OCI-LY7 (cell line): Measurements from ENCODE around the gene FAM131C. TPM values are rescaled to one million over a fixed set of nuclear protein-coding genes. Genes with fewer than 3 reads are reported as not detected.

Experiments used
- BruUV-seq: library from RNA; stranded (reverse); fragments of 400-500 nt; replicated peaks from 2 replicates; lab custom pipeline; 2021; lab: Mats Ljungman, UMichigan
- CTCF ChIA-PET: fragments of 300-600 bp; sonication (Branson Sonifier 250); formaldehyde crosslinking; loops from one replicate; lab custom pipeline; 2022; ENCODE audit warnings: antibody characterized with exemption; ENCODE audit not compliant: unreplicated experiment; lab: Charles Lee
- POLR2A ChIA-PET: fragments of 300-600 bp; sonication (Branson Sonifier 250); formaldehyde crosslinking; loops from one replicate; lab custom pipeline; 2022; ENCODE audit warnings: antibody characterized with exemption; lab: Charles Lee
- DNase-seq: peaks from one replicate; pipeline ENCODE4 v3.0.0-alpha.2; 2015; ENCODE audit warnings: low spot score
- H2AFZ ChIP-seq: fragments of 200-600 bp; sonication (generic), shearing (Covaris generic); 2 replicates; pipeline ENCODE4 v1.6.1; 2014; ENCODE audit warnings: mild to moderate bottlenecking, antibody characterized with exemption, low read length, moderate library complexity
- H3K27ac ChIP-seq: fragments of 200-600 bp; sonication (generic); 2 replicates; pipeline ENCODE4 v1.5.1; 2014; ENCODE audit warnings: mixed run types, low read depth, mild to moderate bottlenecking, moderate library complexity, low read length, inconsistent platforms; ENCODE audit not compliant: poor library complexity, severe bottlenecking
- H3K36me3 ChIP-seq: fragments of 200-600 bp; sonication (generic); 2 replicates; pipeline ENCODE4 v1.6.1; 2014; ENCODE audit warnings: mild to moderate bottlenecking, antibody characterized with exemption, low read length, moderate library complexity, mixed read lengths; ENCODE audit not compliant: insufficient read depth
- H3K4me1 ChIP-seq: fragments of 200-600 bp; sonication (generic); 2 replicates; pipeline ENCODE4 v1.5.1; 2014; ENCODE audit warnings: mild to moderate bottlenecking, low read length; ENCODE audit not compliant: insufficient read depth, poor library complexity, severe bottlenecking
- H3K4me2 ChIP-seq: fragments of 200-600 bp; sonication (generic); 2 replicates; pipeline ENCODE4 v1.6.1; 2014; ENCODE audit warnings: mild to moderate bottlenecking, low read length
- H3K4me3 ChIP-seq: fragments of 200-600 bp; sonication (generic); 2 replicates; pipeline ENCODE4 v1.5.1; 2014; ENCODE audit warnings: mild to moderate bottlenecking, low read depth, low read length; ENCODE audit not compliant: poor library complexity, severe bottlenecking
- H3K79me2 ChIP-seq: fragments of 200-600 bp; sonication (generic); 2 replicates; pipeline ENCODE4 v1.6.1; 2016; ENCODE audit warnings: low read depth, mild to moderate bottlenecking, low read length, moderate library complexity, mixed read lengths; ENCODE audit not compliant: insufficient read depth
- H3K9me2 ChIP-seq: fragments of 200-600 bp; sonication (generic); 2 replicates; pipeline ENCODE4 v1.6.1; 2016; ENCODE audit warnings: mild to moderate bottlenecking, low read length, mixed read lengths; ENCODE audit not compliant: insufficient read depth
- H3K9me3 ChIP-seq: fragments of 200-600 bp; sonication (generic); 2 replicates; pipeline ENCODE4 v1.6.1; 2014; ENCODE audit warnings: mild to moderate bottlenecking, mixed run types, low read length, mixed read lengths
- H4K20me1 ChIP-seq: fragments of 200-600 bp; sonication (generic); 2 replicates; pipeline ENCODE4 v1.6.1; 2014; ENCODE audit warnings: mild to moderate bottlenecking, antibody characterized with exemption, low read length, moderate library complexity, mixed read lengths; ENCODE audit not compliant: insufficient read depth
- CTCF ChIP-seq: fragments of 200-600 bp; sonication (generic); conservative IDR thresholded peaks from 2 replicates; pipeline ENCODE4 v1.5.1; 2014; ENCODE audit warnings: mild to moderate bottlenecking, antibody characterized with exemption, low read length, moderate library complexity, mixed read lengths
- EZH2phosphoT487 ChIP-seq: fragments of 200-600 bp; sonication (generic); IDR thresholded peaks from 2 replicates; pipeline ENCODE4 v1.6.1; 2018; ENCODE audit warnings: low read depth, borderline replicate concordance, mild to moderate bottlenecking, mixed run types, antibody characterized with exemption, low read length, moderate library complexity, mixed read lengths
- intact Hi-C: fragments of 100-400 bp; cut with micrococcal nuclease; formaldehyde crosslinking; loops from one replicate; pipeline ENCODE4 v1.10.0; 2022; ENCODE audit not compliant: unreplicated experiment
- total RNA-seq, 2 experiments: library from RNA; depleted of rRNA in 1 of 2; stranded (reverse); fragments of >200 nt in 1 of 2; shearing (Covaris generic) in 1 of 2; gene quantifications; 2 replicates each; pipeline ENCODE4 v1.2.3, GENCODE V29; 2014 to 2022

FAM131C gene
- total RNA-seq, 2 experiments from 2014 or later = not detected

GRCh38 chr1:16017461-16018303 lies 55.8 kb downstream of the FAM131C start, which contains the start of gene HSPB7:
TSS of gene HSPB7 (minus strand) at chr1:16018043. CDS start at chr1:16017963, 80 bp downstream.
- TF ChIP-seq EZH2phosphoT487 (no peak), CTCF (peak; percentile 41)
- Histone ChIP-seq H3K27ac (no peak within 1 kb of the TSS), H3K4me1 (peaks cover 17% of the 10 kb centered on the region), H3K9me2 (no peaks in the 10 kb centered on the region), H3K4me3 (no peak within 1 kb of the TSS), H2AFZ (no peak within 1 kb of the TSS), H4K20me1 (no peaks in the 10 kb centered on the region), H3K36me3 (no peaks in the 10 kb centered on the region), H3K9me3 (no peaks in the 10 kb centered on the region), H3K4me2 (no peak within 1 kb of the TSS), H3K79me2 (no peaks in the 10 kb centered on the region)
- intact Hi-C loops = no loop called here
- DNase-seq = peak; percentile 33
- ChIA-PET POLR2A (no interaction called here), CTCF (no interaction called here)
- no TSS peak for BruUV-seq

GRCh38 chr1:16017076-16017460 lies 56.4 kb downstream of the FAM131C start:
- H3K4me2 ChIP-seq = no peak overlapping the region
- no TSS peak for BruUV-seq

More at GRCh38 chr1:16017076-16017460, 56.4 kb downstream of the FAM131C start:
- no peak for DNase-seq
- intact Hi-C loops = no loop called here
- Histone ChIP-seq H3K9me2 (no peaks in the 10 kb centered on the region), H3K36me3 (no peaks in the 10 kb centered on the region), H3K4me3 (no peak overlapping the region), H3K4me1 (peaks cover 21% of the 10 kb centered on the region), H3K9me3 (no peaks in the 10 kb centered on the region), H2AFZ (no peak overlapping the region), H3K79me2 (no peaks in the 10 kb centered on the region), H3K27ac (no peak overlapping the region), H4K20me1 (no peaks in the 10 kb centered on the region)
- ChIA-PET POLR2A (no interaction called here), CTCF (no interaction called here)
- no peak for TF ChIP-seq EZH2phosphoT487
- TF ChIP-seq CTCF = no peak
